Stimulated activated CD8-positive, alpha-beta memory T cell treated with anti-CD3 and anti-CD28 coated beads, Interleukin-12 subunit alpha, Interleukin-12 subunit beta, amount 100 ng/mL, for 24 hours (primary cell): ENCODE data around the gene ESRP2.

Source experiments
- DNase-seq: peaks from one replicate; pipeline ENCODE4 v3.0.0-alpha.2; 2020; ENCODE audit errors: extremely low read depth

Gene ESRP2

GRCh38 chr16:68237243-68238028 lies 1.5 kb upstream of the ESRP2 start:
- DNase-seq = peak; percentile 75

GRCh38 chr16:68236826-68237242 lies 907 bp upstream of the ESRP2 start:
- DNase-seq = no peak

- no peak for DNase-seq
These were observed 354 bp upstream of the ESRP2 start for GRCh38 chr16:68236137-68236825.

GRCh38 chr16:68235108-68235886 lies 630 bp downstream of the ESRP2 start:
- no peak for DNase-seq

- DNase-seq = no peak
These were observed 1.5 kb downstream of the ESRP2 start for GRCh38 chr16:68234188-68235107.

GRCh38 chr16:68233835-68234187 lies 2.1 kb downstream of the ESRP2 start:
- no peak for DNase-seq

GRCh38 chr16:68233085-68233834 lies 2.7 kb downstream of the ESRP2 start:
- DNase-seq = no peak

- no peak for DNase-seq
These were observed 3.6 kb downstream of the ESRP2 start for GRCh38 chr16:68232335-68232734.

GRCh38 chr16:68231384-68232136 lies 4.4 kb downstream of the ESRP2 start:
- no peak for DNase-seq

- no peak for DNase-seq
These were observed 5.0 kb downstream of the ESRP2 start for GRCh38 chr16:68230956-68231355.

GRCh38 chr16:68230176-68230571 lies 5.8 kb downstream of the ESRP2 start:
- no peak for DNase-seq

GRCh38 chr16:68229431-68230175 lies 6.3 kb downstream of the ESRP2 start:
- DNase-seq = no peak

- no peak for DNase-seq
These were observed 7.3 kb downstream of the ESRP2 start for GRCh38 chr16:68228652-68229051.

GRCh38 chr16:68227850-68228553 lies 7.9 kb downstream of the ESRP2 start:
- no peak for DNase-seq

- DNase-seq = no peak
These were observed 8.6 kb downstream of the ESRP2 start for GRCh38 chr16:68227183-68227793.

GRCh38 chr16:68226116-68226515 lies 9.8 kb downstream of the ESRP2 start:
- no peak for DNase-seq

- no peak for DNase-seq
These were observed 12.9 kb downstream of the ESRP2 start for GRCh38 chr16:68223072-68223471.

- DNase-seq = no peak
These were observed 16.1 kb downstream of the ESRP2 start for GRCh38 chr16:68219725-68220351.
